MM.1S (cell line): Measurements from ENCODE around the gene BIRC7.

Source experiments
- EZH2 ChIP-seq: fragments of 300-600 bp; sonication (generic); optimal IDR thresholded peaks from 2 replicates; pipeline ENCODE3; 2017; ENCODE audit warnings: low read depth, mild to moderate bottlenecking, antibody characterized with exemption, low read length, mixed read lengths
- TF ChIP-seq, protein P1 (sequence below): fragments of 300-600 bp; sonication (generic); IDR thresholded peaks from 2 replicates; pipeline ENCODE4 v1.5.1; 2016; ENCODE audit warnings: antibody characterized with exemption, low read length, mixed read lengths

DNA sequence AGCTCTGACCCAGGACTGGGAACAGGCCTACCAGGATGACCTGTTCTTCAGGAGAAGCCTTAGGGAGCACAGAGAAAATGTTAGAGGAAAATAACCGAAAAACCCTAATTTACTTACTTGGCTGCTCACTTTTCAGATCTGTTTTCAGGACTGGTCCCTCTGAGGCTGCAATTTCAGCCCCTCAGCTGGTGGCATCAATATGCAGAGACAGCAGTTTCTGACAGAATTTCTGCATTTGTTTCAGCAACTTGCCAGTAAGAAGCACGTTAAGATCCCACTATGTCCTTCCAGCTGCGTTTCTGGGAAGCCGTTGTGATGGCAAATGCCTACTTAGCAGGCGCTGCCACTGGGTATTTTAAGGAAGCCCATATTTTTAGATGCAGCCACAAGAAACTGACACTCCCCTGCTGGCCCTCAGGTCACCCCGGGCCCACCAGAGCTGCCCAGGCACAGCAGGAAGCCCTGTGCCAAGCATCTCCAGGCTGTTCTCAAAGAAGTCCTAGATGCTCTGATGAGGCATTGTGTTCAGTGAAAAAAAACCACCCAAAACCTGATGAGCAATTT is 27.3 kb upstream of the BIRC7 start:
- TF ChIP-seq, protein P1, sequence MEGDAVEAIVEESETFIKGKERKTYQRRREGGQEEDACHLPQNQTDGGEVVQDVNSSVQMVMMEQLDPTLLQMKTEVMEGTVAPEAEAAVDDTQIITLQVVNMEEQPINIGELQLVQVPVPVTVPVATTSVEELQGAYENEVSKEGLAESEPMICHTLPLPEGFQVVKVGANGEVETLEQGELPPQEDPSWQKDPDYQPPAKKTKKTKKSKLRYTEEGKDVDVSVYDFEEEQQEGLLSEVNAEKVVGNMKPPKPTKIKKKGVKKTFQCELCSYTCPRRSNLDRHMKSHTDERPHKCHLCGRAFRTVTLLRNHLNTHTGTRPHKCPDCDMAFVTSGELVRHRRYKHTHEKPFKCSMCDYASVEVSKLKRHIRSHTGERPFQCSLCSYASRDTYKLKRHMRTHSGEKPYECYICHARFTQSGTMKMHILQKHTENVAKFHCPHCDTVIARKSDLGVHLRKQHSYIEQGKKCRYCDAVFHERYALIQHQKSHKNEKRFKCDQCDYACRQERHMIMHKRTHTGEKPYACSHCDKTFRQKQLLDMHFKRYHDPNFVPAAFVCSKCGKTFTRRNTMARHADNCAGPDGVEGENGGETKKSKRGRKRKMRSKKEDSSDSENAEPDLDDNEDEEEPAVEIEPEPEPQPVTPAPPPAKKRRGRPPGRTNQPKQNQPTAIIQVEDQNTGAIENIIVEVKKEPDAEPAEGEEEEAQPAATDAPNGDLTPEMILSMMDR: no peak
- TF ChIP-seq EZH2: no peak
